HG03378 (cell line): ENCODE data around the gene KLF17.
"Not testable (repeated sequence)": the region's sequence is repeated elsewhere in the genome, so short reads cannot be mapped to it uniquely, and the experiment has no call there.

ENCODE experiments used
- ATAC-seq: cut with Tn5 transposase; IDR thresholded peaks from one replicate; pipeline ENCODE4 v1.9.1; 2021; ENCODE audit warnings: mild to moderate bottlenecking, moderate library complexity; ENCODE audit not compliant: unreplicated experiment

Gene KLF17

GRCh38 chr1:44108241-44108640 is 10.4 kb upstream of the KLF17 start:
- no peak for ATAC-seq

GRCh38 chr1:44108971-44109370 is 9.7 kb upstream of the KLF17 start:
- ATAC-seq: no peak

- no peak for ATAC-seq
Measured at GRCh38 chr1:44110916-44111315, 7.7 kb upstream of the KLF17 start.

- no peak for ATAC-seq
Measured at GRCh38 chr1:44111861-44112260, 6.8 kb upstream of the KLF17 start.

- no peak for ATAC-seq
Measured at GRCh38 chr1:44112486-44112885, 6.1 kb upstream of the KLF17 start.

- ATAC-seq: no peak
Measured at GRCh38 chr1:44113095-44113609, 5.5 kb upstream of the KLF17 start.

GRCh38 chr1:44114098-44114497 is 4.5 kb upstream of the KLF17 start:
- ATAC-seq: no peak

- ATAC-seq: not testable (repeated sequence)
Measured at GRCh38 chr1:44117272-44117671, 1.3 kb upstream of the KLF17 start.

DNA sequence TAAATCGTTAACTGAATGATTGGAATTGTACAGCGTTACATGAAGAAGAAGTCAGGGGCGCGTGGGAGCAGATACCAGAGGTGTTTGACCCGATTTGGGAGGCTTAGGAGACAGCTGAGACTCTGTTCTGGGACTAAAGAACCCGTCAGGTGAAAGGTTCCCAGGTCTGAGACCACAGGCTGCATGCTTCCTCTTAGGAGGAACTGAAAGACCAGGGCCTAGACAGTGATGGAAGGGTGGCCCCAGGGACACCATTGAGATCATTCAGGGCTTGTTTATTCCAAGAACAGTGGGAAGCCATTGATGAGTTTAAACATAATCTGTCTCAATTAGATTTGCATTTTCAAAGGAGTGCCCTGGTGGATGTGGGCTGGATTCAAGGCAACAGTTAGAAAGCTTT is 904 bp downstream of the KLF17 start:
- ATAC-seq: no peak

- ATAC-seq: no peak
Measured at GRCh38 chr1:44120398-44120949, 1.9 kb downstream of the KLF17 start.

GRCh38 chr1:44129616-44130500 is 11.2 kb downstream of the KLF17 start:
- no peak for ATAC-seq

DNA sequence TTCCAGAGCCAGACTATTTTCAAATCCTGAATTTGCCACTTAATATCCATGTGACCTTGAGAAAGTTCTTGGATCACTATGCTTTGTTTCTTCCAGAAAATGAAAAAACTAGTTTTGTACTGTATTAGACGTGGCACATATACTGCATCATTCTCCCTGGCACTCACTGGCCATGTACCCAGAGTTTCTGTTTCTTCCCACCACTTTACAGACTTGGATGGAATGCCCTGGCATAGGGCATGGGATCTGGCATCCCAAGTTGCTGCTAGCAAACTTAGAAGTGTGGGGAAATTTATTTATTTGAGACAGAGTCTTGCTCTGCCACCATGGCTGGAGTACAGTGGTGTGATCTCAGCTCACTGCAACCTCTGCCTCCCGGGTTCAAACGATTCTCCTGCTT is 12.8 kb downstream of the KLF17 start:
- ATAC-seq: no peak

- no peak for ATAC-seq
Measured at GRCh38 chr1:44134071-44134920, 15.7 kb downstream of the KLF17 start.

DNA sequence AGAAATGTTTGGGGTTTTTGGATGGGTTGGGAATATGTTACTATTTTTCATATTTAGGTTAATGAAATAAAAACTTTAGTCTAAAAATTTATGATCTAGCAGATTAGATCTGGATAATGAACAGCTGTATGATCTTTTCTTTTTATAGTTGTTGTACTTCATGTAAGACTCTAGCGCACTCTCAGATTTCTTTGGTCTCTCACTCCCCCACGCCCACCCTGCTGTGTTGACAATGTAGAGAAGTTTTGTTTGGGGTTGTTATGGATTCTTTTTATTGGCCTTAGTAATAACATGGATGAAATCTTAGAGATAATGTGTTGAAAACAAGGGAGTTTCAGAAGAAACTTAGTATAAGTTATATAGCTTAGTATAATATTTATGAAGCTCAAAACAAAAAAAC is 17.3 kb downstream of the KLF17 start:
- no peak for ATAC-seq

DNA sequence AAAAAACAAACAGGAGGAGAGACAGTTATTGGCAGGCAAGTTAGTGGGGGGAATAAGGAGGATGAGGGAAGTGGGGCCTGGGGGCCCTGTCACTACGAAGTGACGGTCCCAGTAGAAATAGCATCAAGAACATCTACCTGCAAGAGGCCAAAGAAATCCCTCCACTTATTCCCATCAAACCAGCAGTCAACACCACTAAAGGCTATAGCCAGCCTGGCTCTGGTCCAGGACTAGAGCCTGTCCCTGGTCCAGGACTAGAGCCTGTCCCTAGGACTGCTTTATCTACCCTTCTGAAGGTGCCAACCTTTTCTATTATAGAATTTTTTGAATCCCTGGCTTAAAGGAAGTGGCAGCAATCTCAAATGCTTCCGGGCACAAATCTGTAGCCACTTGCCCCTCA is 19.6 kb downstream of the KLF17 start:
- no peak for ATAC-seq

DNA sequence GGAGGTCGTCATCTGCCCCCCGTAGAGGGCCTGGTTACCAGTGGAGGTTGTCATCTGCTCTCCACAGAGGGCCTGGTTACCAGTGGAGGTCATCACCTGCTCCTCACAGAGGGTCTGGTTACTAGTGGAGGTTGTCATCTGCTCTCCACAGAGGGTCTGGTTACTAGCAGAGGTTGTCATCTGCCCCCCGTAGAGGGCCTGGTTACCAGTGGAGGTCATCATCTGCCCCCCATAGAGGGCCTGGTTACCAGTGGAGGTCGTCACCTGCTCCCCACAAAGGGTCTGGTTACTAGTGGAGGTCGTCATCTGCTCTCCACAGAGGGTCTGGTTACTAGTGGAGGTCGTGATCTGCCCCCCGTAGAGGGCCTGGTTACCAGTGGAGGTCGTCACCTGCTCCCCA is 20.9 kb downstream of the KLF17 start:
- not testable (repeated sequence) for ATAC-seq

DNA sequence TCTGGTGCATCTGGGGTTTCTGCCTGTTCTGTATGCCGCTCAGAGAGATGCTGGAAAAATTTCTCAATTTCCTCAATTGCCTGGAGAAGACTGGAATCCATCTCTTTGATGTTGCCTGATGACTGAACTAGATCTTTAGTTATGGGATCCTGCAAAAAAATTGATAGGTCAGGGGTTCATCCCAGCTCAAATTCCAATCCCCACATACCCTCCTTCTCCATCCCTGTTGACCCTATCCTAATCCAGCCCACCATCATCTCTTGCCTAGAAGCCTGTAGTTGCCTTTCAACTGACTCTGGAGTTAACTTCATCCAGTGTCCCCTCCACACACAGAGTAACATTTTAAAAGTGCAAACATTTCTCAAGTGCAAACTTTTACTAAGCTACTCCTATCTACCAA is 22.9 kb downstream of the KLF17 start, which contains the start of gene KLF18:
TSS of gene KLF18 (minus strand) at position 101 of the 400 bp plus-strand sequence. CDS start at position 101, 0 bp downstream.
- no peak for ATAC-seq

- no peak for ATAC-seq
Measured at GRCh38 chr1:44144962-44145756, 26.5 kb downstream of the KLF17 start.

DNA sequence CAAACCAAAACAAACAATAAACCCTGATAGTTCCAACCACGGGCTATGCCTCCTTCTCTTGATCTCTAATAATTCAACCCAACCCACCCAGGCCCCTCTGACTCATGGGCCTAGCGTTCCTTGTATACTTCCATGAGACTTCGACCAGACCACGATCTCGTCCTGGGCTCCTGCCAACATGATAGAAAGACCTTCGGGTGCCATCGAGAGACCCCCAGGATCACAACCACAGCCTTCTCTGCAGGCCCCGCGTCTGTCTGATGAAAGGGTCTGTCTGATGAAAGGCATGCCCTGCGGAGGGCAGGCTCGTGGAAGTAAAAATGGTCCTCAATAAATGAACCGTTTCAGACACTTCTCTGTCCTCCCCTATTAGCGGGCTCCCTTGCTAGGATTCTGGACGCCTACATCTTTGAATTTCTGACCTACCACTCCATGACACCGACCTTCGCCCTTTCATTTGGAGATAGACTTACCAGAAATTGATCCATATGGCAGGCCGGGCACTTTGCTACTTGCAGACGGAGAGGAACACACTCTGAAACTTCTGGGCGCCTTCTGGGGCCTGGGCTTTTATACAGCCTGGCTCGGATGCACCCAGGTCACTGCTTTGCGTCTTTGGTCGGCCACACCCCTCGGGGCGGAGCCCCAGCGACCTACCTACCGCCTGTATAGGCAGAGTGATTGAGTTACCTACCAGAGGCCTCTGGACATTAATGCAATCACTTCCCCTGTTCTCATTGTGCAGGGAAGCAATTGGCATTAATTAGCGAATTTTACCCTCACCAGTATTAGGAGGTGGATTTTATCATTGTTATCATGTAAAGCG is 28.1 kb downstream of the KLF17 start:
- ATAC-seq: no peak

- no peak for ATAC-seq
Measured at GRCh38 chr1:44147582-44147981, 29.0 kb downstream of the KLF17 start.
